ENCODE results near the gene POU5F2.

The POU5F2 gene, protein sequence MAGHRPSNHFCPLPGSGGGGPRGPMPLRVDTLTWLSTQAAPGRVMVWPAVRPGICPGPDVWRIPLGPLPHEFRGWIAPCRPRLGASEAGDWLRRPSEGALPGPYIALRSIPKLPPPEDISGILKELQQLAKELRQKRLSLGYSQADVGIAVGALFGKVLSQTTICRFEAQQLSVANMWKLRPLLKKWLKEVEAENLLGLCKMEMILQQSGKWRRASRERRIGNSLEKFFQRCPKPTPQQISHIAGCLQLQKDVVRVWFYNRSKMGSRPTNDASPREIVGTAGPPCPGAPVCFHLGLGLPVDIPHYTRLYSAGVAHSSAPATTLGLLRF

DNA sequence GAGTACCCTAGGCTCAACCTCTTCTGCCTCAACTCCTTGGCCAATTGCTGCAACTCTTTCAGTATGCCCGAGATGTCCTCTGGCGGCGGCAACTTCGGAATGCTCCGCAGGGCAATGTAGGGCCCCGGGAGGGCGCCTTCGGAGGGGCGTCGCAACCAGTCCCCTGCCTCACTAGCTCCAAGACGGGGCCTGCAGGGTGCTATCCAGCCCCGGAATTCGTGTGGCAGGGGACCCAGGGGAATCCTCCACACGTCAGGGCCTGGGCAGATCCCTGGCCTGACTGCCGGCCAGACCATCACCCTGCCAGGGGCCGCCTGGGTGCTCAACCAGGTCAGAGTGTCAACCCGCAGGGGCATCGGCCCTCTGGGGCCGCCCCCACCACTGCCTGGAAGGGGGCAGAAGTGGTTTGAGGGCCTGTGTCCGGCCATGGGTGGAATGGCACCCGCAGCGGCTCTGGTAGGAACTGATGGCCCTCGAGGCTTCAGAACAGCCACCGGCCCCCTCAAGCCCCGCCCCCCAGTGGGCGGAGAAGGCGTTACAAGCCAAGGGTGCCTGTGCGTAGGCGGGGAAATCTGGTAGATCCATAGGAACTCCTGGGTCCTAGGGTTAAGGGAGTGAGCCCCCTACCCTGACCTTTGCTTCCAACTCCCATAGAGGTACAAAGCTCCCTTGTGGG, at the start of gene POU5F2:
Gene POU5F2 (minus strand): TSS at position 465 of the 676 bp plus-strand sequence. CDS start 37 bp downstream, at position 428.
- DNase-seq = no peak

DNA sequence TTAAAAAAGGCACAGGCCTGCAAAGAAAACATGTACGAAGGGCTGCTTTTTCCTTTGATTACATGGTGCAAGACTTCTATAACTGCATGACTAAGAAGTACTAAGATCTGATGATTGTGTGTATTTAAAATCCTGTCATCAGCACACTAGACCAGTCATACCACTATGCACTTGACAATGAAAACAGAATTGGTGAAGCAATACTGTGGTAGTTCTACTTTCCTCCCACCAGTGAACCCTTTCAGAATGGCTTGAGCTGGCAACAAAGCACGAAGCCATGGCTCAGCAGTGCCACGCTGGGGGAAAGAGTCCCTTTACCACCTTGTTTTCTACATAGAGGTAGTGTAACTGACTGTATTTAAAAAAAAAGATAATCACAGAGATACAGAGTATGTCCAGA, 49.0 kb upstream of the POU5F2 start:
- no peak for DNase-seq

DNA sequence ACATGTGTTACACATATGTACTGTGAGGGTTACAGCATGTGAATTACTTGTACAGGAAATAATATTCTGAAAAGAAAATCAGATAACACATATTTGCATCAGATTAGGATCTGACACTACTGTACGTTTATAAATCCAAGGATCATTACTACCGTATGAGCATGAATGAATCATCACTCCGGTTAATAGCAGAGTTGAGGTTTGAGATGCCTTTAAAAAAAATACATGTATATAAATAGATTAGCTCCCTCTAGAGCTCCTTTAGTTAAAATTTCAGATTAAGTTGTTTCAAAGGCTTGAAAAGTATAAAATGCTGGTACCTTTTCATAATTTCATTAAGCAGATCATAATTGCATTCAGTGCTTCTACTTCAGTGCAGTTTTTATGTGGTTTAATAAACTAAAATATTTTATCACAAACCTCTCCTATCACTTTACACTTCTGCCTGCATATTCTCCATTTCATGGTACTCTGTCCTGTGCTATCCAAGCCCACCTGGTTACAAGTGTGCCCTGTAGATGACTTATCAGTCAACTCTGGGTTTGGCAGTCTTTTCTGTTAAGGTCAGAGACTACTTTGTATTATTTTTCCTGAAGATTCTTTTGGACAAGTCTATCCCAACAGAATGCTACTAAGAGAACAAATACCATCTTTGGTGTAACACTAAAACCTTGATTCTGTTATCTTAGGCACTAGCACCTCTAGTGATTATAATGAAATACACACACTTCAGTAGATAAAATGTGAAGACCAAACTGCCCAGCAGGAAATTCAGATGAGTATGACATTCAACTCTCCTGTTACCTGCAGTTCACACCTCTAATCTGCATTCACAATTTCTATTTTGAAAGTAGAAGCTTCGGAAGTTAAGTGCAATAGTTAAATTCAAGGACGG, 48.0 kb upstream of the POU5F2 start:
- DNase-seq = no peak

DNA sequence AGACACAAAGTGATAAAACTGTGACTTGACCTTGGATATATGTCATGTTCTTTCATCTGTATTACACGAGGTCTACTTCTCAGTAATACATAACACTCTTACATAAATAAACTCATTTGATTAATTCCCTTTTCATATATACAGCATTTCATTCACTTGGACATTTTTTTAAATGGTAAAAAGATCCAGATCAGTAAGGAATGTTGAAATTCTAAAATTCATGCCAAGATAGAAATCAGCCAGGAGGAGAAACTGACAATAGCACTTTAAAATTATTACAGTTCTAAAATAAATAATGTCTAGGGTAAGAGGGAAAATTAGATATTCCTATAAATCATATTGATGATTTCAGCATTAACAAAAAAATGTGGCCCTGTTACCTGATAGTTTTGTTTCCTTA, 46.2 kb upstream of the POU5F2 start:
- no peak for DNase-seq

DNA sequence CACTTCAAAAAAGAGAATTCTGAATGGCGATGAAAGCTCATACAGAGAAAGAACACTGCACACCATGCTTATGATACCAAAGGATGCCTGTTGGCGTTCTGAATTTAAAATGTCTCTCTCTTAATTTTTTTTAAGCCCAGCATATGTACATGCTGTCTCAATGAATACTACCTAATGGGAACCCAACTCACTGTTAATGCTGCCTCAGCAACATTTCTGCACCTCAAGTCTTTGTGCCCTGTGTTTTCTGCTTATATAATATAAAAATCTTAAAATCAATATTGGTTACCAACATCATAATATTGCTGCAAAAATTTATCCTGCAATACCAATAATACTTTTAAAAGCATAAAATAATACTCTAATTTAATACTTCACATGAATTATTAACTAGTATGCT, 44.1 kb upstream of the POU5F2 start:
- no peak for DNase-seq

DNA sequence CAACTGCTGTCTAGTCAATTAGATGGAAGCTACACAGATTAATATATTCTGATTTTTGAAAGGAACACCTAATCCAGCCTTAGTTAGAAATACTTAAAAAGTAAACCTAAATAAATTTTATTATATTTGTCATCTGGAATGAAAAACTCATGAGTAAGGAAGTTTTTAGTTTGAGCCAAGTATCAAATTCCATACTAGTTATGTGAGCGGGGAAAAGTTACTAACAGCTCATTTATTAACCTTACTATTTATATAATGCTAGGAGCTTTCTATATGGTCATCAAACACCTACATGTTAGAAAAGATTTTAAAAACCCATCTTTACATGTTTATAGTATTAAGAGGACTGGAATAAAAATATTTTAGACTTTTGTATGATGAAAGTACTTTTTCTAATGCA, 41.6 kb upstream of the POU5F2 start:
- DNase-seq = no peak

DNA sequence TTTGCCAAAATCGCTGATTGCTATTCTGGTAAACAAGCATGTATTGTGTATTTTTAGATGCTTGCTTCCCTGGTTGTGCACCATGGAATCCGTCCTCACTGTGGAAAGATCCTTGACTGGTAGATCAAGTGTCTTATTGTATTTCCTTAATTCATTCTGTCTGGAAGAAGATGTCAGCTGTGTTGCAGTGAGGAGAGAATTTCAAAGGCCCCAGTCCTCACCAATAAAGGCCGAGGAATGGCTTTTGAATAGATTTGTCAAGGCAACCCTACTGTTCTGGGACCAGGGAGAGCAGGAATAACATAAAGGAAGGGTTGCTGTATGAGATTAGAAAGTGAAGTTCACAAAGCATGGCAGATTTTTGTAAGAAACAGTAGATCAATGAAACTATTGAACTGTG, 36.2 kb upstream of the POU5F2 start:
- no peak for DNase-seq

DNA sequence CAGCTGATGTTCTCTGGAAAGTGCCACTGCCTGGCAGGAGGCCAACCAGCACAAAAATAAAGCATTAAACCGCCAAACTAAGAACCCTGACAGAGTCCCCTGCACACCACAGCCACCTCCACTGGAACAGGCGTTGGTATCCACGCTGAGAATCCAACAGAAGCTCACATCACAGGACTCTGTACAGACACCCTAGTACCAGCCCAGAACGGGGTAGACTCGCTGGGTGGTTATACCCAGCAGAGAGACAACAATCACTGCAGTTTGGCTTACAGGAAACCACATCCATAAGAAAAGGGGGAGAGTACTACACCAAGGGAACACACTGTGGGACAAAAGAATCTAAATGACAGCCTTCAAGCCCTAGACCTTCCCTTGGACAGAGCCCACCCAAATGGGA, 15.0 kb upstream of the POU5F2 start:
- no peak for DNase-seq

DNA sequence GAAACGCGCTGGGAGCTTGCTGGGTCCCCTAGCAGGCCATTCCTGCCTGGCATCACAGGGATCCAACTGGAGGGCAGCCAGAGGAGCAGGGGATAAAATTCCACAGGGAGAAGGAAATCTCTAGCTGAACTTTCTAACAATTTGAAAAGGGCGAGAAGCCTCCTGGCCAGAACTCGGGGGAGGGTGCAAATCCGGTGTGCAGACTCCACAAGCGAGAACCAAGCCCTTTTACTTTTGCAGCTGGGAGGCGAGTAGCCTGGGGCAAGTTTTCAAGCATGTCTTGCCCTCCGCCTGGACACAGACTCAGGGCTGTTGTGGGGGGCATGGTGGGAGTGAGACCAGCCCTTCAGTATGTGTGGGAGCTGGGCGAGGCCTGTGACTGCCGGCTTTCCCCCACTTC, 14.3 kb upstream of the POU5F2 start:
- DNase-seq = no peak

DNA sequence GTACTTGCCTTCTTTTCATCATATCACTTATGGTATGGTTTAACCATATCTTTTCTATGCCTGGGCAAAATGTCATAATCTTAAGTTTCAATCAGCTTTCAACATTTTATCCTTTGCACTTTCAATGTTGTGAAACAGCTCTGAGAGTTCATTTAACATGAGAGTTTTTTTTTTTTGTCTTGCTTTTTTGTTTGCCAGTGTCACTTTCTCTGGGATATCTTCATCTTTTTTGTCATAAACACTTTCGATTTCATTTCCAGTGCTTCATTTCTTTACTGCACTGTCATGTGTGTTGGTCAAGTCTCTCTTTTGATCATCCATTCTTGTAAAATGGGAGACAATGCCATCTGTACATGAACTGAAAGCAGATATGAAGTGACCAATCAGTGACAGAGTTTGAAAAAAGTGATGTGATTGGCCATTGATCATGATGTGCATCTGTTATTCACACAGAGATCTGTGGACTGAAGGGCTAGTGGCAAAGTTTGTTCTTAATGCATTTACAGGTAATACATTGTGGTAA, 7.5 kb upstream of the POU5F2 start:
- no peak for DNase-seq

DNA sequence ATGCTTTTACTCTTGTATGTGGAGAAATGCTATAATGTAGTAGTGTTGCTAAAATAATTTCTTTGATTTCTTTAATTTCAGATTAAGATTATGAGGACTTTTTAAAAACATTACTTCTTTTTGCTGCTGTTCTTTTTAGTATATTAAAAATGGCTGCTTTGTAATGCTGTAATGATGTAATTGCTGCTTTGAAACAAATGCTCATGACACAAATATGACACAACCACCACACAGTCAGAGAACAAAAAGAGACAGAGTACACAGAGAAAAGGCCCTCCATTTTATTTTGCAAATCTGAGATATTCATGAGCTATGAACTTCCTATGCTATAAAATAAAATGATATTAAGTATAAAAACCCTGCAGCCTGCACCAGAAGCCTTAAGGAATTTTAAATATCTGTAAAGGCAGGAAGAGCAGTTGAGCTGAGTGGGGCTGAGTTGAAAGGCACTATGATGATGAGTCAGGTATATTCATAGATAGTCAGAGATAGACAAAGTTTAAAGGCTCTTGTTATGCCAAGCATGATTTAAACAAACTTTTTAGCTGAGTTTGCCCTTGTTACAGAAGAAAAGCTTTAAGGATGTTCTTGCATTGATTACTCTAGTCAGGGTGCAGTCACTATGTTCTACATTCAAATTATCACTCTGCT, 5.1 kb upstream of the POU5F2 start:
- no peak for DNase-seq

DNA sequence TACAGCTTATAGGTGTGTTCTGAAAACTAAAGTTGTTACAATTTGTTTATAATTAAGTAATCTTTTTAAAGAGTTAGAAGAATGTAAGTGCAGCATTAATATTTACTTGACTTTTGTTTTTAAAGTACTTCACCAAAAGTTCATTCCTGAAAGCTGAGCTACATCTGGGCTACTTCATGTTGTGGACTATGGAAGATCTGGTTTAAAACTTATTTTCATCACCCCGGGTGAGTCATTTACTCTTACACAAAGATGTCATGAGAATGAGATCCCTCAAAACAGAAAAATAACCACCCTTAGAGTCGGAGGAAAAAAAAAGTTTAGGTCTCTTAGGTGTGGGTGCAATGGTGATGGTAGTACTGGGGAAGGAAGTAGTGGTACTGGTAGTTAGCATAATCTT, 5.1 kb downstream of the POU5F2 start:
- no peak for DNase-seq

DNA sequence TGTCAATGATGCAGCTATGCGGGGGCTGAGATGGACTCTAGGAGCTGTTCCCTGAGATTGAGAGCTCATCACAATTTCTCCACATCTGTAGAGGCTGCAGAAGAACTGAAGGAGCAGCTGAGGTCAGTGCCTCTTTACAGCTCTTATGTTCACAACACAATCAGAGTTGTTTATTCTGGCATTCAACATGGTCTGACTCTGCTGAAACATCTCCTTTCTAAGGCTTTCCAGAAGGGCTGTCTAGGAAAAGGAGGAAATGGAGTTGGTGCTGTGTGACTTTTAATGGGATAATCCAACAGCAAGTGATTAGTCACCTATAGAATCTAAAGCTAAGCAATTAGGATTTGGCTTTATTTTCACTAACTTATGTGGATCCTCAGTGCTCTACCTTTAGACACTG, 6.0 kb downstream of the POU5F2 start:
- DNase-seq = no peak

DNA sequence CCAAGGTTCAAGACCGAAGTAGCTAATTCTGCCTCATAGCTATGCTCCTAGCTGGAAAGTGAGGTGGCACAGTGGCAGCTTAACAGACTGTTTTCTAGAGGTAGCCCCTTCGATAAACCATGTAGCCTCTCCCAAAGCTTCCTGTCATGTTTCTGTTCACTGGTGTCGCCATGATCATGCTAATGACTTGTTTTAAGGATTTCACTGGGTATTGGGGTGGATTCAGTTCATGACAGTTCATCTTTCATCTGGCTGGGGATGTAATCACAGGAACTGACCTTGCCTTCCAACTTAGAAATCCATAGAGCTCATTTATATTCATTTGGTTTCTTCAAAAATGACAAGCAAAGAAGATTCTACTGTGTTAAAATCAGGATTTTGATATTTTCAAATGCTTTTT, 9.4 kb downstream of the POU5F2 start:
- no peak for DNase-seq

DNA sequence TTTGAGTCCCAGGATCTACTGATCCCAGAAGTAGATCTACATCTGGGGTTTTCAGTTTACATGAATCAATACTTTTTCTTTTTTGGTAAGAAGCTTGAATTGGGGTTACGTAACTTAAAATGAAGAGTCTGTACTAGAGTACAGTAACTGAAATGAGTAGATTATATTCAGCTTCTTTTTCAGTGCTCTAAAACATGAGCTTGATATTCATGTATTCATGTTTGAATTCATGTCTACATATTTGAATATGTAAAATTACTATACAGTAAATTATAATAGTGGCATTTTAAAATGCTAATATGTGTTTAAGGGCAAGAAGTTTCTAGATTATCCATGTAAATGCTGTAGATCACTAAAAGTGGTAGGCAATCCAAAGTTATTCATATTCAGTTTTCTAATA, 14.8 kb downstream of the POU5F2 start:
- no peak for DNase-seq

DNA sequence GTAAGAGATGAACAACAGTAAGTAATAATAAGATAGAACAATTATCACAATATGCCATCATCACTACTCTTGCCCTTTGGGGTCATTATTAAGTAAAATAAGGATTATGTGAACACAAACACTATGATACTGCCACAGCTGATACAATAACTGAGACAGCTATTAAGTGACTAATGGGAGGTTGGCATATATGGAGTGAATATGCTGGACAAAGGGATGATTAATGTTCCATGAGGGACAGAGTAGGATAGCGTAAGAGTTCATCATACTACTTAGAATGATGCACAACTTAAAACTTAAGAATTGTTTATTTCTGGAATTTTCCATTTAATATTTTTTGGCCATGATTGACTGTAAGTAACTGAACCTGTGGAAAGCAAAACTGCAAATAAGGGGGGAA, 16.6 kb downstream of the POU5F2 start:
- DNase-seq = no peak

DNA sequence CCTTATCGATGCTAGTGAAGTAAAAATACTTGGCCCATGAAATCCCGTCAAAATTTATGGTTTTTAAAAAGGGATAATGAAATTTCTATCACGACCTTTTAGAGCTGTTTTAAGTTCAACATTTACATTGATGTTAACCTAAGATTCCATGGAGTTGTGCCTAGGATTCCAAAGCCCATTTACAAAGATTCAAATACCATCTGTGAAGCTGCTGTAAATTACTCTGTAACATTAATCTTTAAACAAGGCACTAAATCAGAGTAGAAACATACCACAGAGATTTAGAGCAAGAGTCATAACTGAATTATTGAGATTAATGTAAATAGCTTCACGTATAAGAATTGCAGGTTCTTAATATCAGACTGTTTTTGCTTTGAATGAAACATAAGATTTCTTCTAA, 17.7 kb downstream of the POU5F2 start:
- no peak for DNase-seq

DNA sequence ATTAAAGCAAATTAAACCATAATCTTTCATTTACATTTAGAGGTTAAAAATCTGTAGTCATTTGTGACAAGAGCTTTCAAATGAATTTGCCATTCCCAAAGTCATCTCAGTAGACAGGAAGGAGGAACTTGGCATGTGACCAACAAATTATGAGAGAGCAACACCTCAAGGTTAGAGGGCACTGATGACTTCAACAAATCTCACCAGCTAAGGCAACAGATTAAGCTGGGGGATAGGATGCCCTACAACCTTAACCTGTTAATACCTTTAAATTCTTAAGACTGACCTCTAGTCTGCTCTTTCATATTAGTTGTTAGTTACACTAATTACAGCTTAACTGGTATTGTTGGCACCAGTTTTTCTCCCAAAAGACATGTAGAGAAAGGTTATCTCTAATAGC, 18.4 kb downstream of the POU5F2 start:
- DNase-seq = no peak

DNA sequence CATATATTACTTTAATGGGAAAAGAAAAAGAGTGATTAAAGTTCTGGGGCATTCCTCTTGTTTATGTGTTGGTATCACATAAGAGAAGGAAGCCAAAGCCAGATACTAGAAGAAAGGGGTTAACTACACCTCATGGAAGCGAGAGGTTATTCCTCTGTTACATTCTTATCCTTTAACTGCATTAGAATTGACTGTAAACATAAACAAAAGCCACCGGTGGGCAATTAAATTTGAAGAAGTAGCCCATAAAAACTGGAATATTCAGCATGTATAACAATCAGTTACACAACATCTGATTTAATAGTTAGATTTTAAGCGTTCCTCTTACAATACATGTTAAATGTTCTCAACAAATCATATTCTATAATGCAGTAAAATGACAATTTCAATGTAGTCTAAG, 18.8 kb downstream of the POU5F2 start:
- DNase-seq = no peak

DNA sequence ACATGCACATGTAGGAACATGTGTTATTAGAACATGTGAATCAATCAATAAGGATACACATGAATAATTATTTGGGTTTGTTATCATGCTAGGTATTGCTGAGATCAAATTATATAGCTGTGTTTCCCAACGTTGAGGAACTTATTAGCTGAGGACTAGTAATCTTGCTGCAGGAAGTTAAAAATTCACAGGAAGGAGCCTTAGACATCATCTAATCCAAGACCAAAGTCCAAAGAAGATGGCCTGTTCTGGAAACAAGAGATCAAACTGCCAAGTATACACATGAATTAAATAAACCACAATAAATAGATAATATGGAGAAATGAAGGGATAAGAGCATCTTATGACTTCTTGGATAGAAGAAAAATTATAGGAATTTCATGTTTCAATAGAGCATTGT, 19.9 kb downstream of the POU5F2 start:
- no peak for DNase-seq

DNA sequence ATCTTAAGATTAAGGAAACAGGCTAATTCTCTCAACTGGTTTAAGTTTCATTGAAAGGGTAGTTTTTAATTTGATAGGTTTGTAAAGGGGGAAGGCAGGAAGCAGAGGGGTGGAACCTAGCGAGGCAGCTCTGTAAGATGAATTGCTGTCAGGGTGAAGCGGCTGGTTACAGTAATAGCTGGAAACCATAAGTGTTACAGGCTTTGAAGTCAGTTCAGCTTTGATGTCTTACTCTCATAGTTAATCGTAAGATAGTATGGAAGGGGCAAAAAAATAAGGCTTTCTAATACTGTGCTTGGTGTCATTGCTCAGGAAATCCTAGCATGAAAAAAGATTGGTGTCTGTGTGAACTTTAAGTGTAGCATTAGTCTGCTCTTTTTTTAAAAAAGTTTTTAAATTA, 20.3 kb downstream of the POU5F2 start:
- no peak for DNase-seq

DNA sequence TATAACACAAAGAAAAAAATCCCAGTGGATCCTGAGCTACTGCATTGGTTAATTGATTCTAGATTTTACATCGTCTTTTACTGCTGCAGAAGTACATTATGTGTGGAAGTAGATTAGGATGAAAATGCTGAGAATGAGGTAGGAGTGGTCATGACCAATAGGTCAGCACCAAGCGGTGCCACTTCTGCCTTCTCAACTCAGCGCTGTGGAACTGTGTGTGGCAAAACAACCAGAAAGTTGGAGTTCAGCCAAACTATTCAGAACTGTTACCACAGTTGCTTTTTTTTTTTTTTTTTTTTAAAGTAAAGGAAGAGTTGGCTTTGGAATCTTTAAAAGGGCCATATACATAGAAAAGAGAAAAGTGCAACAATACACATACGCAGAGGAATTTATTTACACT, 24.2 kb downstream of the POU5F2 start:
- peak in 2 of 56 donors; percentile 1 to 28 for DNase-seq

All from amygdala (tissue), 56 donors.